Measurements from ENCODE around the gene ATXN1. TPM values are rescaled to one million over a fixed set of nuclear protein-coding genes. Genes with fewer than 3 reads are reported as not detected.

Gene ATXN1
- polyA plus RNA-seq, 1 donor from 2014 or later, result 28.2 TPM

DNA sequence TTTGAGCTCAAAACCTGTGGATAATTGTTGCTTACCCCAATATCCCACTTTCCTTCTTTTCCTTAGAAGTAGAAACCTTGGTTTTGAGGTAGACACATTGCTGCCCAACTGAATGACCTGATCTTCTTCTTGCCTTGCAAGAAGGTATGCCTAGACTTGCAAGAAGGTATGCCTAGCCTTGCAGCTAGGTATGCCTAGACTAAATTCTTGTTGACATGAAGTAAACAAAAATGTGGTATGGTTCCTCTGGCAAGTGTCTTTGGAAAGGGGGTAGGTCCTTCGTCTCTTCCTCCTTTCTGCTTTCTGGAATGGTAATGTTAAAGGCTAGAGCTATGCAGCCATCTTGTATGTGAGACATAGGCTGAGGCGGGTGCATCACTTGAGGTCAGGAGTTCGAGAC, 393.7 kb downstream of the ATXN1 start:
- Histone ChIP-seq H3K4me3 (ENCODE audit: low read length) (no peak overlapping the region), H3K36me3 (ENCODE audit: insufficient read depth, low read length) (no peaks in the 10 kb centered on the region), H3K9ac (ENCODE audit: low read length) (no peak overlapping the region), H3K9me2 (ENCODE audit: insufficient read depth, low read length) (no peaks in the 10 kb centered on the region), H3K79me2 (replicated peaks; ENCODE audit: insufficient read depth, low read length) (no peaks in the 10 kb centered on the region), H3K9me3 (ENCODE audit: low read length) (no peaks in the 10 kb centered on the region), H3K27ac (ENCODE audit: low read length) (no peak overlapping the region), H3F3A (ENCODE audit: insufficient read depth, low read length, poor library complexity, severe bottlenecking) (no peaks in the 10 kb centered on the region), H3K27me3 (ENCODE audit: insufficient read depth, low read depth, low read length) (no peaks in the 10 kb centered on the region), H4K20me1 (ENCODE audit: insufficient read depth) (no peaks in the 10 kb centered on the region), H2AFZ (ENCODE audit: low read depth, low read length) (no peak overlapping the region), H3K4me2 (ENCODE audit: low read length) (no peak overlapping the region)
- TF ChIP-seq EZH2 (IDR thresholded peaks at IDR 0.05; ENCODE audit: borderline replicate concordance, insufficient read depth, low read length, poor library complexity, severe bottlenecking) (no peak), RAD21 (conservative IDR thresholded peaks at IDR 0.05) (no peak), MXI1 (conservative IDR thresholded peaks at IDR 0.05; ENCODE audit: poor library complexity, severe bottlenecking) (no peak), SMC3 (conservative IDR thresholded peaks at IDR 0.05; ENCODE audit: poor library complexity) (no peak)

DNA sequence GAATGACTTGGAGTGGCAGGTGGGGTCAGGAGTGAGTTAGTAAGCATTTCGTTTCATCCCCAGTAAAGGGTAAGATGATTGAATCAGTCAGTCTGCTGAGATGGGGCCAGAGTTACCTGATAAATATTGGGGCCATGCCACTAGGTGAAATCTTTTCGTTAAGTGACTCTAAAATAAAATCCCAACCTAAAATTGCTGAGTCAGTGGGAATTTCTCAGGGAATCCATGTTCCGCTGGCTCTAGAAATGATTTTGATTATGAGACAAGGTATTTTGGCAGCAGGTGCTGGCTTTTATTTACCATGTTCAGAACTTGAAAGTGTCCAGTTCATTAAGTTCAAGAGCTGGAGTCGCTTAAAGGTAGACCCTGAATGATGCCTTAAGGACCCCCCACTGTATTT, 397.5 kb downstream of the ATXN1 start:
- no peaks in the 10 kb centered on the region for H4K20me1 ChIP-seq (ENCODE audit: insufficient read depth)
- no peak for TF ChIP-seq EP300 (conservative IDR thresholded peaks at IDR 0.05; ENCODE audit: poor library complexity, severe bottlenecking)
- TF ChIP-seq, protein P1, sequence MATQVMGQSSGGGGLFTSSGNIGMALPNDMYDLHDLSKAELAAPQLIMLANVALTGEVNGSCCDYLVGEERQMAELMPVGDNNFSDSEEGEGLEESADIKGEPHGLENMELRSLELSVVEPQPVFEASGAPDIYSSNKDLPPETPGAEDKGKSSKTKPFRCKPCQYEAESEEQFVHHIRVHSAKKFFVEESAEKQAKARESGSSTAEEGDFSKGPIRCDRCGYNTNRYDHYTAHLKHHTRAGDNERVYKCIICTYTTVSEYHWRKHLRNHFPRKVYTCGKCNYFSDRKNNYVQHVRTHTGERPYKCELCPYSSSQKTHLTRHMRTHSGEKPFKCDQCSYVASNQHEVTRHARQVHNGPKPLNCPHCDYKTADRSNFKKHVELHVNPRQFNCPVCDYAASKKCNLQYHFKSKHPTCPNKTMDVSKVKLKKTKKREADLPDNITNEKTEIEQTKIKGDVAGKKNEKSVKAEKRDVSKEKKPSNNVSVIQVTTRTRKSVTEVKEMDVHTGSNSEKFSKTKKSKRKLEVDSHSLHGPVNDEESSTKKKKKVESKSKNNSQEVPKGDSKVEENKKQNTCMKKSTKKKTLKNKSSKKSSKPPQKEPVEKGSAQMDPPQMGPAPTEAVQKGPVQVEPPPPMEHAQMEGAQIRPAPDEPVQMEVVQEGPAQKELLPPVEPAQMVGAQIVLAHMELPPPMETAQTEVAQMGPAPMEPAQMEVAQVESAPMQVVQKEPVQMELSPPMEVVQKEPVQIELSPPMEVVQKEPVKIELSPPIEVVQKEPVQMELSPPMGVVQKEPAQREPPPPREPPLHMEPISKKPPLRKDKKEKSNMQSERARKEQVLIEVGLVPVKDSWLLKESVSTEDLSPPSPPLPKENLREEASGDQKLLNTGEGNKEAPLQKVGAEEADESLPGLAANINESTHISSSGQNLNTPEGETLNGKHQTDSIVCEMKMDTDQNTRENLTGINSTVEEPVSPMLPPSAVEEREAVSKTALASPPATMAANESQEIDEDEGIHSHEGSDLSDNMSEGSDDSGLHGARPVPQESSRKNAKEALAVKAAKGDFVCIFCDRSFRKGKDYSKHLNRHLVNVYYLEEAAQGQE (IDR thresholded peaks at IDR 0.05; ENCODE audit: borderline replicate concordance), result no peak
- no peak for TF ChIP-seq SMC3 (conservative IDR thresholded peaks at IDR 0.05; ENCODE audit: poor library complexity)
- no peak for TF ChIP-seq POLR2AphosphoS5 (IDR thresholded peaks at IDR 0.05)
- no peak for TF ChIP-seq MXI1 (conservative IDR thresholded peaks at IDR 0.05; ENCODE audit: poor library complexity, severe bottlenecking)
- no peak for TF ChIP-seq TAF1 (IDR thresholded peaks at IDR 0.05; ENCODE audit: low read depth)
- TF ChIP-seq, protein P2, sequence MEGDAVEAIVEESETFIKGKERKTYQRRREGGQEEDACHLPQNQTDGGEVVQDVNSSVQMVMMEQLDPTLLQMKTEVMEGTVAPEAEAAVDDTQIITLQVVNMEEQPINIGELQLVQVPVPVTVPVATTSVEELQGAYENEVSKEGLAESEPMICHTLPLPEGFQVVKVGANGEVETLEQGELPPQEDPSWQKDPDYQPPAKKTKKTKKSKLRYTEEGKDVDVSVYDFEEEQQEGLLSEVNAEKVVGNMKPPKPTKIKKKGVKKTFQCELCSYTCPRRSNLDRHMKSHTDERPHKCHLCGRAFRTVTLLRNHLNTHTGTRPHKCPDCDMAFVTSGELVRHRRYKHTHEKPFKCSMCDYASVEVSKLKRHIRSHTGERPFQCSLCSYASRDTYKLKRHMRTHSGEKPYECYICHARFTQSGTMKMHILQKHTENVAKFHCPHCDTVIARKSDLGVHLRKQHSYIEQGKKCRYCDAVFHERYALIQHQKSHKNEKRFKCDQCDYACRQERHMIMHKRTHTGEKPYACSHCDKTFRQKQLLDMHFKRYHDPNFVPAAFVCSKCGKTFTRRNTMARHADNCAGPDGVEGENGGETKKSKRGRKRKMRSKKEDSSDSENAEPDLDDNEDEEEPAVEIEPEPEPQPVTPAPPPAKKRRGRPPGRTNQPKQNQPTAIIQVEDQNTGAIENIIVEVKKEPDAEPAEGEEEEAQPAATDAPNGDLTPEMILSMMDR (IDR thresholded peaks at IDR 0.05; ENCODE audit: poor library complexity, severe bottlenecking), result no peak
- H3F3A ChIP-seq (ENCODE audit: insufficient read depth, low read length, poor library complexity, severe bottlenecking), result no peaks in the 10 kb centered on the region
- no peaks in the 10 kb centered on the region for H3K27me3 ChIP-seq (ENCODE audit: insufficient read depth, low read depth, low read length)
- no peak overlapping the region for H3K27ac ChIP-seq (ENCODE audit: low read length)
- no peak overlapping the region for H3K9ac ChIP-seq (ENCODE audit: low read length)
- no peaks in the 10 kb centered on the region for H3K79me2 ChIP-seq (replicated peaks; ENCODE audit: insufficient read depth, low read length)
- no peak overlapping the region for H3K4me3 ChIP-seq (ENCODE audit: low read length)
- H3K36me3 ChIP-seq (ENCODE audit: insufficient read depth, low read length), result no peaks in the 10 kb centered on the region
- H3K4me2 ChIP-seq (ENCODE audit: low read length), result no peak overlapping the region
- H3K9me2 ChIP-seq (ENCODE audit: insufficient read depth, low read length), result no peaks in the 10 kb centered on the region
- no peak overlapping the region for H2AFZ ChIP-seq (ENCODE audit: low read depth, low read length)
- H3K9me3 ChIP-seq (ENCODE audit: low read length), result no peaks in the 10 kb centered on the region

All from neural cell (in vitro differentiated cells).